SU-DHL-6 (cell line): ENCODE data around the gene GINS1.

Experiments
- EZH2phosphoT487 ChIP-seq: fragments of 200-600 bp; sonication (generic), shearing (Covaris generic); conservative IDR thresholded peaks from 2 replicates; pipeline ENCODE4 v1.6.1; 2018; ENCODE audit warnings: mild to moderate bottlenecking, antibody characterized with exemption, low read length, moderate library complexity, mixed read lengths
- TF ChIP-seq, protein P1 (sequence below): fragments of 200-600 bp; sonication (generic); IDR thresholded peaks from one replicate; pipeline ENCODE4 v1.5.1; 2017; ENCODE audit warnings: antibody characterized with exemption, mild to moderate bottlenecking, low read length, moderate library complexity; ENCODE audit not compliant: insufficient read depth, poor library complexity, severe bottlenecking

DNA sequence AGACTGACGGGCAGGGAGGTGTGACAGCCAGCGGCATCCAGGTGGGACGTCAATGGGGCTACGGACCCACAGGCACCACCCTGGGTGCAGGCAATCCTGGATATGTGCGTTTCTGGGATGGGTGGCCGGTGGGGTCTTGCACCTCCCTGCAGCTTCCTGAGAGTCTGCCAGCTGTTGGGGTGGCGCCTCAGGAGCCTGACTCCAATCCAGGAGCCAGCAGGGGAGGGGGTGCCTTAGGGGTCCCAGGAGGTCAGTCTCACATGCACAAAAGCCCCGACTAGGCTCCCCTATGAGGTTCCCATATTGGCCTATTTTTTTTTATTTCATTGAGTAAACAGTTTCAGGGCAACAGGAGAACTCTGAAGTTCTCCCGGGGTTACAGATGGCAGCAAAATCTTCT lies 73.3 kb downstream of the GINS1 start:
- TF ChIP-seq, protein P1, sequence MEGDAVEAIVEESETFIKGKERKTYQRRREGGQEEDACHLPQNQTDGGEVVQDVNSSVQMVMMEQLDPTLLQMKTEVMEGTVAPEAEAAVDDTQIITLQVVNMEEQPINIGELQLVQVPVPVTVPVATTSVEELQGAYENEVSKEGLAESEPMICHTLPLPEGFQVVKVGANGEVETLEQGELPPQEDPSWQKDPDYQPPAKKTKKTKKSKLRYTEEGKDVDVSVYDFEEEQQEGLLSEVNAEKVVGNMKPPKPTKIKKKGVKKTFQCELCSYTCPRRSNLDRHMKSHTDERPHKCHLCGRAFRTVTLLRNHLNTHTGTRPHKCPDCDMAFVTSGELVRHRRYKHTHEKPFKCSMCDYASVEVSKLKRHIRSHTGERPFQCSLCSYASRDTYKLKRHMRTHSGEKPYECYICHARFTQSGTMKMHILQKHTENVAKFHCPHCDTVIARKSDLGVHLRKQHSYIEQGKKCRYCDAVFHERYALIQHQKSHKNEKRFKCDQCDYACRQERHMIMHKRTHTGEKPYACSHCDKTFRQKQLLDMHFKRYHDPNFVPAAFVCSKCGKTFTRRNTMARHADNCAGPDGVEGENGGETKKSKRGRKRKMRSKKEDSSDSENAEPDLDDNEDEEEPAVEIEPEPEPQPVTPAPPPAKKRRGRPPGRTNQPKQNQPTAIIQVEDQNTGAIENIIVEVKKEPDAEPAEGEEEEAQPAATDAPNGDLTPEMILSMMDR, result no peak
- TF ChIP-seq EZH2phosphoT487, result no peak
